Stimulated activated effector memory CD8-positive, alpha-beta T cell treated with anti-CD3 and anti-CD28 coated beads, Interleukin-12 subunit alpha, Interleukin-12 subunit beta, amount 100 ng/mL, for 72 hours (primary cell): Measurements from ENCODE around the gene SORCS1.
"Not testable (repeated sequence)": the region's sequence is repeated elsewhere in the genome, so short reads cannot be mapped to it uniquely, and the experiment has no call there.

Experiments
- ATAC-seq: fragments of 150-1000 bp; cut with Tn5 transposase; 2 replicates; pipeline ENCODE4 v1.10.0; 2021
- DNase-seq, 2 donors: peaks; one replicate each; pipeline ENCODE4 v3.0.0; 2021 to 2022; ENCODE audit warnings: low spot score in 2 of 2
- H3K27ac Mint-ChIP-seq: one replicate; pipeline ENCODE4 v1.8.0; 2022; ENCODE audit warnings: mild to moderate bottlenecking, mixed read lengths
- H3K36me3 Mint-ChIP-seq: one replicate; pipeline ENCODE4 v1.8.0; 2022; ENCODE audit warnings: mild to moderate bottlenecking, mixed read lengths
- H3K4me1 Mint-ChIP-seq: one replicate; pipeline ENCODE4 v1.8.0; 2022; ENCODE audit warnings: mixed read lengths
- H3K4me3 Mint-ChIP-seq: one replicate; pipeline ENCODE4 v1.8.0; 2022; ENCODE audit warnings: mild to moderate bottlenecking, mixed read lengths
- H3K9me3 Mint-ChIP-seq: one replicate; pipeline ENCODE4 v1.8.0; 2022; ENCODE audit warnings: mixed read lengths

The SORCS1 gene

DNA sequence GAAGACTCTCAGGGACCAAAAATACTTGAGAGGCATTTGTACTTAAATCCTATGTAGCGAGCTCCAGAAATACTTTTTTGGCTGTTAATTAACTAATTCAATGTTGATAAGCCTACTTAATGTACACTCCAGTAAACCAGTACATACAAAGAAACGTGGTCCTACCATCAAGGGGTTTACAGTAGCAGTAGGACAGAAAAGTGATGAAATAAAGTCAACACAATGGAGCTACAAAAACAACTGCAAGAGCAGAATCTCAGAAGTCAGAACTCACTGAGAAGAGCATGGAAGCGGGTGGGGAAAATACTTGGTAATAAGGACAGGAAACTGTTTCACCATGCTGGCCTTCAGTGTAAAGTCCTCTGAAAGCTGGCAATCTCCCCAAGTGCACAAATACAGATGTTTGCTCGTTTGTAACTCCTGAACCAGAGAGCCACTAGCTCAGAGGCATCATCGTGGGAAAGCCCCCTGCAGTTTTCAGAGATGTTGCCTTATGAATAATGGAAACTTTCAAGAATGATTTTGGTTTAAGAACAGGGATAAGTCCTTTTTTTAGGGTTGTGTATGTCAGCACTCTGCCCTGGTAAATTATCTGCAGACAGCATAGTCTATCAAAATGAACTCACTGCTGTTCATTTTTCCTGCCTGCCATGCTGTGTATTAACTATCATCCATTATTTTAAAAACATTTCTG is 233.2 kb downstream of the SORCS1 start:
- no peaks in the 10 kb centered on the region for H3K36me3 Mint-ChIP-seq
- no peak overlapping the region for H3K4me3 Mint-ChIP-seq
- H3K4me1 Mint-ChIP-seq: no peaks in the 10 kb centered on the region
- H3K9me3 Mint-ChIP-seq: peaks cover 3% of the 10 kb centered on the region
- DNase-seq: no peak
- no peak for ATAC-seq
- no peak overlapping the region for H3K27ac Mint-ChIP-seq

DNA sequence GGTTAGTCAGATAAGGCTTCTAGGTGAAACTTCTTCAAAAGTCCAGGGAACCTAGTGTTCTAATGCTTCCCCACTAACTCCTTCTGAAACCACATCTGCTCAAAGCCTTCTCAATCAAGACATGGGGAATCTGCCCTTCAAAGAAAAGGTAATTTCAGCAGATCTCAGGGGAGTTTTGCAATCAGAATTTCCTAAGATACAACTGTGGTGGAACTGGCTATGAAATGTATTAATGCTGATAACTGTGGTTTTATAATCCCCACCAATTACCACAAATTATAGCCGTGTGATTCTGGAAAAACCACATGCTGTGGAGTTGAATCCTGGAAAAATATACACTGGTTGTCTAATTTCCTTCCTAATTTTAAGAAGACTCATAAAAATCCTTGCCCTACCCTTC is 233.8 kb downstream of the SORCS1 start:
- H3K4me1 Mint-ChIP-seq: no peaks in the 10 kb centered on the region
- no peaks in the 10 kb centered on the region for H3K9me3 Mint-ChIP-seq
- no peak for DNase-seq
- H3K4me3 Mint-ChIP-seq: no peak overlapping the region
- no peaks in the 10 kb centered on the region for H3K36me3 Mint-ChIP-seq
- no peak overlapping the region for H3K27ac Mint-ChIP-seq
- ATAC-seq: no peak

DNA sequence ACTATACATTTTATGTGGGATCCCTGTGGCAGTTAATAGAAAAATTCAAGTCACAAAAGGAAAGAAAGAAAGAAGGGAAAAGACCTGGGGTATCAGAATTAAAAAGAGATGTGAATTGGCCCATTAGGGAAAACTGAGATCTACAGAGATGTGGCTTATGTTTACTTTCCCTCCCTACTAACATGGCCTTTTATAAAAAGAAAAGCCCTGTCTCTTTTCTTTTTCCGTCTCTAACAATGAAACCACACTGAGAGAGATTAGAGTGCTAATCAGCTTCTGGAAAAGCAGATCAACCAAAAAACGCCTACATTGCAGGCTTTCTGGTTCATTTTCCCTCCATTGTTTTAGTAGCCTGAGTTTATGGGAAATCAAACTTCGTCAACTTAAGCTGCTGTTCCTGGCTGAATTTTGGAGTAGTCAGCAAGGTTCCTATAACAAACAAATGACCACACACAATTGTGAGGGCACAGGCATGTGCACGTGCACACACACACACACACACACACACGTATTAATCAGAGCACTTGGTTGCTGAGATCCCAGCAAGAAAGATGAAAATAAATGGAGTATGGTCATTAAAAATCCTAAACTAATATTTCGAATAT is 235.1 kb downstream of the SORCS1 start:
- no peaks in the 10 kb centered on the region for H3K4me1 Mint-ChIP-seq
- ATAC-seq (no peak), DNase-seq (no peak)
- no peak overlapping the region for H3K27ac Mint-ChIP-seq
- no peaks in the 10 kb centered on the region for H3K9me3 Mint-ChIP-seq
- no peaks in the 10 kb centered on the region for H3K36me3 Mint-ChIP-seq
- no peak overlapping the region for H3K4me3 Mint-ChIP-seq

DNA sequence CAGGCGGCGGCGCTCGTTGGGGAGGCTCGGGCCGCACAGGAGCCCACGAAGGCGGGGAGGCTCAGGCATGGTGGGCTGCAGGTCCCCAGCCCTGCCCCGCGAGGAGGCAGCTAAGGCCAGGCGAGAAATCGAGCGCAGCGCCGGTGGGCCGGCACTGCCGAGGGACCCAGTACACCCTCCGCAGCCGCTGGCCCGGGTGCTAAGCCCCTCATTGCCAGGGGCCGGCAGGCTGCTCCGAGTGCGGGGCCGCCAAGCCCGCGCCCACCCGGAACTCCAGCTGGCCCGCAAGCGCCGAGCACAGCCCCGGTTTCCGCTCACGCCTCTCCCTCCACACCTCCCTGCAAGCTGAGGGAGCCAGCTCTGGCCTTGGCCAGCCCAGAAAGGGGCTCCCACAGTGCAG is 236.4 kb downstream of the SORCS1 start:
- H3K9me3 Mint-ChIP-seq, ATAC-seq, H3K4me1 Mint-ChIP-seq, H3K36me3 Mint-ChIP-seq, DNase-seq, H3K27ac Mint-ChIP-seq, H3K4me3 Mint-ChIP-seq: not testable (repeated sequence)

DNA sequence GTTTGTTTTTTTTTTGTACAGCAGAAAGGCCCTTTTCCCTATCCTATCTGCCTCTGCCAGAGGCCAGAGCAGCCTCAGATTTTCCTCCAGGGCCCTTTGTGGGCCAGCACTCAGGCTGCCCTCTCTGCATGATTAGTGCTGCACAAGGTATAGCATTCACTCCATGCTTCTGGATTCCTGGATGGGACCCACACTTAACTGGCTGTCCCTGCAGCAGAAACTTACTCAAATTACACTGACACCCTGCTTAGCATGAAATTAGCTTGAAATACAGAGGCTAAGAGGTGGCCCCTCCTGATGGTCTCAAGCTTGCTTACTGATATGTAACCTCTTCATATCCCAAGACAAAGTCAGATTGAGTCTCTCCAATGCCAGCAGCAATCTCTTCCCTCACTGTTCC is 239.3 kb downstream of the SORCS1 start:
- DNase-seq: no peak
- no peak for ATAC-seq
- Mint-ChIP-seq H3K4me3 (no peak overlapping the region), H3K4me1 (no peaks in the 10 kb centered on the region), H3K27ac (no peak overlapping the region), H3K36me3 (no peaks in the 10 kb centered on the region), H3K9me3 (peaks cover 4% of the 10 kb centered on the region)

DNA sequence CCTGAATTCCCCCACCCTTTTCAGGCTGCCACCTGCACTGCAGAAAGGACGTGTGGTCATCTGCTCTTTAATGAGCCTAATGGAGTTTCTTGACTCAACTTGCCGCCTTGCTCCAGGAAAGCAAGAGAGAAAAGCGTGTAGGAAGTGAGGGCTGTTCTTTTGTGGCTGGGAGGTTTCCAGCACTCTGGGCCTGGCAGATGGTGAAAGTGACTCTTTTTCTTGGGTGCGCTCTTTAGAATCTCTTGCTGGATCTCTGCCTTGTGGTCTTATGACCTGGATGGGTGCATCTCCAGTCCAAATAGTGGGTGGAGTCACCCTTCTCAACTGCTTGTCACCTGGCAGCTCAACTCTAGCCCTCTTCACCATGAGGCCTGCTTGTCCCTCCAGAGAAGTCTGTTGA is 244.0 kb downstream of the SORCS1 start:
- Mint-ChIP-seq H3K4me1 (no peaks in the 10 kb centered on the region), H3K4me3 (no peak overlapping the region), H3K36me3 (no peaks in the 10 kb centered on the region), H3K27ac (no peak overlapping the region), H3K9me3 (peaks cover 4% of the 10 kb centered on the region)
- ATAC-seq: no peak
- DNase-seq: no peak

DNA sequence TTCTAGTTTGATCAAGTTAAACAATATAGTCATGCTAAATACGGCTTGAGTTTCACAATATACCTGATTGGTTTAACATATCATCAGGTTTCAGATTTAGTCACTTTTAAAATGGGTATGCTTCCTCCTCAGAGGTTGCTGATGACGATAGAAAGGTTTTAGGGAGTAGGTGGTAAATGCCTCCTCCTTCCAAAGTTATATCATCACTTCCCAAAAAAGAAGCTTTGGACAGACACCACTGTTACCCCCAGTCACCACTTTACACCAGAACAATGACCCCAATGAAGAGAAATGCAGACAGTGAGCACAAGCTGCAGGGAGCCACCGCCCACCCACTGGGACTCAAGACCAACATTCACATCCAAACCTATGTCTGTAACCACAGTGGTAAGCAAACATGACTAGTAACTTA is 244.6 kb downstream of the SORCS1 start:
- no peaks in the 10 kb centered on the region for H3K4me1 Mint-ChIP-seq
- no peaks in the 10 kb centered on the region for H3K36me3 Mint-ChIP-seq
- no peak for DNase-seq
- ATAC-seq: no peak
- no peak overlapping the region for H3K4me3 Mint-ChIP-seq
- H3K27ac Mint-ChIP-seq: no peak overlapping the region
- peaks cover 9% of the 10 kb centered on the region for H3K9me3 Mint-ChIP-seq

DNA sequence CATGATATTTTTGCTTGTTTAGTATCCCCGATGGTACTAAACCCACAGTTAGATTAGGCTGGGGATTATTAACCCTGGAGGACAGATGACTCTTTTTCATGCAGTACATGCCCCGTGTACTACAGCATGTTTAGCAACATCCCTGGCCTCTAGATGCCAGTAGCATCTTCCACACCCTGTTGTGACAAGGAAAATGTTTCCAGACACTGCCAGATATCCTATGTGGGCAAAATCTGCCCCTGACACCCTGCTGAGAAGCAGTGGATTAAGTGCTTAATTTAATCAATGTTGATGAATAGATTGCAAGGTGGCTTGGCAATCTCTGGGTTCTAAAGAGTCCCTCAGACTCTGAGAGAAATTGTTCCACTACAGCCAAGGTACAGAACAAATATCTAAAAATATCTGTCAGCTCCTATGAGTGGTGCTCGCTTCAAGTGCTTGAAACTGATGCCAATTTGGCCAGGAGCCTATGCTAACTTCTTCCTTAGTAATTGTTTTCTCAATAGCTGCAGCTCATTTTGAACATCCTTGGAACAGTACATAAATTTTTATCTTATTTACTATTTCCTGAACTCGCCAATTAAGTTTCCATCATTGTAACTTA is 247.0 kb downstream of the SORCS1 start:
- peaks cover 9% of the 10 kb centered on the region for H3K9me3 Mint-ChIP-seq
- DNase-seq (no peak), ATAC-seq (no peak)
- no peaks in the 10 kb centered on the region for H3K4me1 Mint-ChIP-seq
- H3K27ac Mint-ChIP-seq: no peak overlapping the region
- no peak overlapping the region for H3K4me3 Mint-ChIP-seq
- no peaks in the 10 kb centered on the region for H3K36me3 Mint-ChIP-seq

DNA sequence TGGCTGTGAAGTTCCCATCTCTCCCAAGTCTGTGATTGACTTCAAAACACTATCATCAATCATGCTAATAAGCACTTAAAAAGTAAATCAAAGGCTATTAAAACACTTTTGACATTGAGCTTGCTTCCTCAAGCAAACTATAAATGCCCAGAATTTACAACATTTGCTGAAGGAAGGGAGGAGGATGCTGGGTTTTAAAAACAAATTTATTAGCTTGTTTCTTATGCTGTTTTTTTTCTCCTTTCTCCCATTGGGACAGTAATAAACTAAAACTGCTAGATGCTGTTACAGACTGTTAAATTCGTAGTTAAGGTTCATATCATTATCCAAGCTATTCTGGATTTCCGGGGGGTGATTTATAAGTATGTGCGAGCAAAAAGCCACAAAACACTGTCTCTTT is 250.5 kb downstream of the SORCS1 start:
- Mint-ChIP-seq H3K4me3 (no peak overlapping the region), H3K36me3 (no peaks in the 10 kb centered on the region), H3K9me3 (peaks cover 5% of the 10 kb centered on the region), H3K27ac (no peak overlapping the region), H3K4me1 (no peaks in the 10 kb centered on the region)
- ATAC-seq (no peak), DNase-seq (no peak)

DNA sequence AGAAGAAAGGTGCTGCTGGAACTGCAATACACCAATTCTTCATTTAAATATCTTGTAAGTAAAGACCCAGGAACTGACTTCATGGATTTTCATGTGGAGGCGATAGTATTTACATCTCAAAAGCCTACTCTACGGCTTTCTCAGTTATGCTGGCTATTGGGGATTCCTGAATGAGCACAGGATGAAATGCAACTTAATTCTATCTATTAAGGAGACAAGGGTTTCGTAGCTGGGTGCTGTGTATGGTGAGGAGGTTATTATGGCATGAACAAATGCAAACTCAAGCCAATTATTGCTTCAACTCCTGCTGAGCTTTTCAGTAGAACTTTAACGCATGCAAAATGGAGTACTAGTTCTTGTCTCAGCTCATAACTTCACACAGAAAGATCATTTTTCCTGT is 251.2 kb downstream of the SORCS1 start:
- Mint-ChIP-seq H3K4me3 (no peak overlapping the region), H3K4me1 (no peaks in the 10 kb centered on the region), H3K27ac (no peak overlapping the region)

DNA sequence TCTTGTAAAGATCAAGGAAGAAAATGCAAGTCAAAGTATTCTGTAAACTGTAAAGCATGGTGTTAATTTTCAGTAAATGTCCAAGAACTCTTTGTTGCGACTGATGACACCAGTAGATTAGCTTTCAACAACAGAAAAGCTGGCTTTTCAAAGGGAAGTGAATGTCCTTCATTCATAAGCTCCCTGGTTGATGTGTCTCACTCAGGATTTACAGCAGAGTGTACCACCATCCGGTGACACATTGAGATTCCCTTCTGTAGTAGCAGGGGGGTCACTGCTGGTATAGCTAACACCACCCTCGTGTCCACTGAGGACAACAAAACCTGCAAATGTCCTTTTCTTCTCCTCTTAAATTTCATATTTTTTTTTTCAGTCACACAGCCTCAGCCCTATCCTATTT is 253.4 kb downstream of the SORCS1 start:
- Mint-ChIP-seq H3K4me1 (no peaks in the 10 kb centered on the region), H3K27ac (no peak overlapping the region), H3K4me3 (no peak overlapping the region), H3K9me3 (peaks cover 5% of the 10 kb centered on the region), H3K36me3 (no peaks in the 10 kb centered on the region)
- DNase-seq (no peak), ATAC-seq (no peak)

More for the DNA sequence above, 251.2 kb downstream of the SORCS1 start:
- H3K36me3 Mint-ChIP-seq: no peaks in the 10 kb centered on the region
- DNase-seq (no peak), ATAC-seq (no peak)
- peaks cover 5% of the 10 kb centered on the region for H3K9me3 Mint-ChIP-seq

DNA sequence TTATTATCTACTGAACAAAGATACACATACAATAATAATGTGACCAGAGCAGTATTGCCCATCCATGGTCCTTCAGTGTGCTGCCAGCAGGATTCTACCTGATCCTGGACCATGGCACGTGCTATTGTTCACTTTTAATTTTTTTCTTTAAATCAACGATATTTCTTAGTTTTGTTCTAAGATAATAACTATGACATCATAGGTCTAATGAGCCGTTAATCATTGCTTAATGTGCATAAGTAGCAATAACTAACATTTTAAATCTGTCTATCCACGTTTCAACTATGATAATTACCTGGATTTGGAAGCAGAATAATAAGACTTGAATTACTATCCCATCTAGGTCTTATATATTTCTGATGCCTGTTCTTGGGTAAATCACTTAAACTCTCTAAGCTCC is 253.8 kb downstream of the SORCS1 start:
- H3K27ac Mint-ChIP-seq: no peak overlapping the region
- H3K36me3 Mint-ChIP-seq: no peaks in the 10 kb centered on the region
- peaks cover 5% of the 10 kb centered on the region for H3K9me3 Mint-ChIP-seq
- no peaks in the 10 kb centered on the region for H3K4me1 Mint-ChIP-seq
- H3K4me3 Mint-ChIP-seq: no peak overlapping the region
- ATAC-seq: no peak
- DNase-seq: no peak

DNA sequence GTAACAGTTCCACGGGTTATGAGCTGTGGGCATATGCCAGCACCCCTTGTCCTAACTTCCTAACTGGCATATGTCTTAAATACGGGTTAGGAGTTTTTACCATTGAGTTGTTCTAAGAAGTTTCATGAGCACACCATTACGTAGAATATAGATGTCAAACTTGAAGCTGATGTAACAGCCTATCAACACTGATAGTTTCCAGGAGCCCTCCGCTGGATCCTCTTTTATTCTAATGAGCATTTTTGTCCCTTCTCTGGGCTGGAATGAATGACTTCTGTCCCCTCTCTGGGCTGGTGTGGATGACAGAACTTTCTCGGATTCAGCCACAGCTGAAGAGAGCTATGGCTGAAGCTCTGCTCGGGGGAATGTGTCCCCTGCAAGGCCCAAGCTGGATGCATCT is 256.3 kb downstream of the SORCS1 start:
- DNase-seq (no peak), ATAC-seq (no peak)
- H3K4me3 Mint-ChIP-seq: no peak overlapping the region
- no peaks in the 10 kb centered on the region for H3K4me1 Mint-ChIP-seq
- H3K9me3 Mint-ChIP-seq: peaks cover 2% of the 10 kb centered on the region
- H3K36me3 Mint-ChIP-seq: no peaks in the 10 kb centered on the region
- H3K27ac Mint-ChIP-seq: no peak overlapping the region

DNA sequence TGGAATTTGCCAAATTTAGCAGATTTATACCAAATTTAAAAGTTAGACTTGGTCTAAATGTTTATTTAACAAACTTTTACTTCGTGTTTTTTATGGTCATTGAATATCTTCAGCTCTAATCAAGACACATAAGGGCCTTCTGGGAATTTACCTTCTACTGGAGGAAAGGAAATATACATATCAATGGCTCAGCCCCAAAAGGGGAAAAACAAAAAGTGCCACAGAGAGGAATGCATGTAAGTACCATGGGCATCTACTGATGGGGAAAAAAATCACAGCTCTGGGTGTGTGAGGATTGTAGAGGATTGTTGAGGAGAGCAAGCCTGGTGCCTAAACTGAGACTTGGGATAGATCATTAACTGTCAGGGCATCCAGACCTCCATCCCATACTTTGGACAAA is 260.3 kb downstream of the SORCS1 start:
- no peak for ATAC-seq
- no peak for DNase-seq
- Mint-ChIP-seq H3K4me3 (no peak overlapping the region), H3K36me3 (no peaks in the 10 kb centered on the region), H3K27ac (no peak overlapping the region), H3K9me3 (peaks cover 9% of the 10 kb centered on the region), H3K4me1 (no peaks in the 10 kb centered on the region)

DNA sequence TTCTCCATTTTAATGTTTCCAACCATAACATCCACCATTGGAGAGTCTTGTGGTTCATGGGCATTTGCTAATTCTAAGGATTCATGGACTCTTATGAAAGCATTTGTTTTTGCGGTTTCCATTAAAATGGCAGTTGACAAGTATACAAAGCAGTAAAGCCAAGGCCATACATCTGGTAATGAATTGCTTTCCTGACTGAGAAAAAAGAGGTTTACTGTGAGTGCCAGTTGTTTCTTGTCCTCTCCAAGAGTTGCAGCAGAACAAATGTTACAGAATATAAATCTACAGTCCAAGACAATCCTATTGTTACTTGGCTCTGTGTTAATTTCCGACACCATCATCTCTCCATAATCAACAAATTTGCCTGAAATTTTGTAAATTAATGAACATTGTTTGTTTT is 261.3 kb downstream of the SORCS1 start:
- Mint-ChIP-seq H3K36me3 (no peaks in the 10 kb centered on the region), H3K4me1 (no peaks in the 10 kb centered on the region), H3K9me3 (peaks cover 12% of the 10 kb centered on the region), H3K4me3 (no peak overlapping the region), H3K27ac (no peak overlapping the region)
- DNase-seq (no peak), ATAC-seq (no peak)

DNA sequence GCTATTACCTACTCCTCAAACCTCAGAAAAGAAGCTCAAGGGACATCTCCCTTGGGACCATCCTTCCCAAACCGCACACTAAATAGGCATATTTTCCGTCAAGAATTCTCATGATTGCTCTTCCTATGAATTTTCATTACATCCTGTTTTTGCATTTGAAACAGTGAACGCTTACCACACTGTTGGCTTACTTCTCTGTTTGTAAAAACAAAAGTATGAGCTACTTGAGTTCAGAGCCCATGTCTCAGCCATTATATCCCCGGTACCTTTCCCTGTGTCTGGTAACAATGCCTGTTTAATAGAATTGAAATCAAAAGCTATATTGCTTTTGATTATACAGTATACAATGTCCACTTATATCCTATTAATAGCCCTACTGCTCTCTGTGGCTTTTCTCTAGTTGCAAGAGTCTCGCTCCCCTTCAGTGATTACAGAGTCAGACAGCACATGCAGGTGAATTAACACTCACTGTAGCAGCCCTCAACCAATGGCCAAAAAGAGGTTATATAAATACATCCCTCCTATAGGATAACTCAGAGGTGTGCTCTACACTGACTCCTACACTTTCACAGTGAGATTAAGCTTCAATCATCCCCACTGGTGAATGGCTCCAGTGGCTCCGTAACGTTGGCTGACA is 264.4 kb downstream of the SORCS1 start:
- Mint-ChIP-seq H3K4me1 (no peaks in the 10 kb centered on the region), H3K9me3 (peaks cover 13% of the 10 kb centered on the region), H3K27ac (no peak overlapping the region), H3K4me3 (no peak overlapping the region), H3K36me3 (no peaks in the 10 kb centered on the region)
- ATAC-seq (no peak), DNase-seq (no peak)
